DND-41 (cell line): ENCODE results near the gene YLPM1.

Source experiments
- ATAC-seq: fragments of 200-7000 bp; cut with Tn5 transposase; 3 replicates; pipeline ENCODE4 v1.9.1; 2021; ENCODE audit warnings: low read depth; ENCODE audit not compliant: insufficient read depth
- DNase-seq: peaks from one replicate; pipeline ENCODE4 v3.0.0-alpha.2; 2020
- H2AFZ ChIP-seq: 2 replicates; pipeline ENCODE4 v1.6.0; 2012; ENCODE audit warnings: low read depth, low read length
- H3K27ac ChIP-seq: 2 replicates; pipeline ENCODE4 v1.5.1; 2012; ENCODE audit warnings: low read length, inconsistent platforms
- H3K27me3 ChIP-seq: fragments of 200-600 bp; sonication (generic); 2 replicates; pipeline ENCODE4 v1.6.0; 2012; ENCODE audit warnings: low read length, mild to moderate bottlenecking, inconsistent platforms; ENCODE audit not compliant: insufficient read depth, poor library complexity
- H3K36me3 ChIP-seq: 2 replicates; pipeline ENCODE4 v1.5.1; 2012; ENCODE audit warnings: low read length, inconsistent platforms; ENCODE audit not compliant: insufficient read depth
- H3K4me1 ChIP-seq: 2 replicates; pipeline ENCODE4 v1.5.1; 2012; ENCODE audit warnings: mild to moderate bottlenecking, low read length; ENCODE audit not compliant: insufficient read depth
- H3K4me2 ChIP-seq: 2 replicates; pipeline ENCODE4 v1.6.0; 2012; ENCODE audit warnings: mild to moderate bottlenecking, moderate library complexity, low read length, inconsistent platforms; ENCODE audit not compliant: insufficient read depth
- H3K4me3 ChIP-seq, 2 experiments: fragments of 200-600 bp in 1 of 2; shearing (Covaris generic) in 1 of 2; 2 replicates each; pipeline ENCODE4 v1.5.1; 2012 to 2016; ENCODE audit warnings: inconsistent platforms in 2 of 2, low read length in 2 of 2, mild to moderate bottlenecking in 2 of 2, low read depth in 1 of 2, moderate library complexity in 1 of 2
- H3K79me2 ChIP-seq: 2 replicates; pipeline ENCODE4 v1.6.0; 2012; ENCODE audit warnings: low read length, inconsistent platforms; ENCODE audit not compliant: insufficient read depth
- H3K9ac ChIP-seq: 2 replicates; pipeline ENCODE4 v1.6.0; 2012; ENCODE audit warnings: low read depth, mild to moderate bottlenecking, inconsistent platforms, low read length, moderate library complexity
- H3K9me3 ChIP-seq: 2 replicates; pipeline ENCODE4 v1.5.1; 2012; ENCODE audit warnings: low read length, moderate library complexity, mild to moderate bottlenecking, inconsistent platforms; ENCODE audit not compliant: insufficient read depth, severe bottlenecking
- H4K20me1 ChIP-seq: 2 replicates; pipeline ENCODE4 v1.6.0; 2012; ENCODE audit warnings: low read length; ENCODE audit not compliant: insufficient read depth
- EZH2 ChIP-seq: IDR thresholded peaks from 3 replicates; pipeline ENCODE4 v1.6.1; 2012; ENCODE audit warnings: borderline replicate concordance, low read depth, mild to moderate bottlenecking, moderate library complexity, low read length, inconsistent platforms; ENCODE audit not compliant: severe bottlenecking
- TF ChIP-seq, protein P1 (sequence below): IDR thresholded peaks from 2 replicates; pipeline ENCODE4 v1.5.1; 2012; ENCODE audit warnings: borderline replicate concordance, low read length, moderate library complexity, mild to moderate bottlenecking; ENCODE audit not compliant: poor library complexity, severe bottlenecking; ENCODE audit errors: extremely low read depth

YLPM1 gene

DNA sequence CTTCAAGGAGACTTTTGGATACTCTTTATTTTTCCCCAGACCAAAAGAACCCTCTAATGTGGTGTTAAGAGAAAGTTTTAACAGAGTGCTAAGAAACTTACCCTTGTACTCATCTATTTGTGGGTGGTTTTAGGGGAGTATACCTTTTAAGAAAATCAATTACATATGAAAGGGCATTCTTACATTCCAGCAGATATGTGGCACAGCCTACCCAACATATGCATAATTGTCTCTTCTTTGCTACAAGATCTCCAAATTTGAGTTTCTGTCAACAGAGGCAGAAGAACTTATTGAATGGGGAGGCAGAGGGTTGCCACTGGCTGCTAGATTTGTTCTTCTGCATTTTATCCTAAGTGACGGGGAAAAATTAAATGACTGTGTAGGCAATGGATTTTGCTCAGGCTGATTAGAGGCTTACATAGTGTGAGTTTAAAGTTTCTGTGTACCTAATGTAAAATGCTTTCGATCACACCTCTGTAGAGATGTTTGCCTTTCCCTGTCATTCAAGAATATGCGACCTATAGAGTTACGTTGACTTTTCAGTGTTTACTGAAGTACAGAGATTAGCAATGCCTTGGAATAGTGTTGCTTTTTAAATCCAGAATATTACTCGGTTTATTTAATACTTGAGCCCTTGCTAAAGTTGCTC, 58.3 kb downstream of the YLPM1 start:
- peaks cover 89% of the 10 kb centered on the region for H3K36me3 ChIP-seq
- H2AFZ ChIP-seq: no peak overlapping the region
- no peak overlapping the region for H3K4me2 ChIP-seq
- no peak overlapping the region for H3K4me3 ChIP-seq
- H3K27ac ChIP-seq: no peak overlapping the region
- peaks cover 6% of the 10 kb centered on the region; the same call in 1 of the 2 replicates for H3K79me2 ChIP-seq
- TF ChIP-seq EZH2: no peak
- TF ChIP-seq, protein P1, sequence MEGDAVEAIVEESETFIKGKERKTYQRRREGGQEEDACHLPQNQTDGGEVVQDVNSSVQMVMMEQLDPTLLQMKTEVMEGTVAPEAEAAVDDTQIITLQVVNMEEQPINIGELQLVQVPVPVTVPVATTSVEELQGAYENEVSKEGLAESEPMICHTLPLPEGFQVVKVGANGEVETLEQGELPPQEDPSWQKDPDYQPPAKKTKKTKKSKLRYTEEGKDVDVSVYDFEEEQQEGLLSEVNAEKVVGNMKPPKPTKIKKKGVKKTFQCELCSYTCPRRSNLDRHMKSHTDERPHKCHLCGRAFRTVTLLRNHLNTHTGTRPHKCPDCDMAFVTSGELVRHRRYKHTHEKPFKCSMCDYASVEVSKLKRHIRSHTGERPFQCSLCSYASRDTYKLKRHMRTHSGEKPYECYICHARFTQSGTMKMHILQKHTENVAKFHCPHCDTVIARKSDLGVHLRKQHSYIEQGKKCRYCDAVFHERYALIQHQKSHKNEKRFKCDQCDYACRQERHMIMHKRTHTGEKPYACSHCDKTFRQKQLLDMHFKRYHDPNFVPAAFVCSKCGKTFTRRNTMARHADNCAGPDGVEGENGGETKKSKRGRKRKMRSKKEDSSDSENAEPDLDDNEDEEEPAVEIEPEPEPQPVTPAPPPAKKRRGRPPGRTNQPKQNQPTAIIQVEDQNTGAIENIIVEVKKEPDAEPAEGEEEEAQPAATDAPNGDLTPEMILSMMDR: no peak
- ATAC-seq: no peak
- no peak for DNase-seq
- no peaks in the 10 kb centered on the region for H3K4me1 ChIP-seq
- H3K27me3 ChIP-seq: no peaks in the 10 kb centered on the region
- no peak overlapping the region for H3K9ac ChIP-seq
- H3K9me3 ChIP-seq: no peaks in the 10 kb centered on the region
- 0 out of 2 replicates have a peak, but pooled peaks cover 4% of the 10 kb centered on the region for H4K20me1 ChIP-seq

DNA sequence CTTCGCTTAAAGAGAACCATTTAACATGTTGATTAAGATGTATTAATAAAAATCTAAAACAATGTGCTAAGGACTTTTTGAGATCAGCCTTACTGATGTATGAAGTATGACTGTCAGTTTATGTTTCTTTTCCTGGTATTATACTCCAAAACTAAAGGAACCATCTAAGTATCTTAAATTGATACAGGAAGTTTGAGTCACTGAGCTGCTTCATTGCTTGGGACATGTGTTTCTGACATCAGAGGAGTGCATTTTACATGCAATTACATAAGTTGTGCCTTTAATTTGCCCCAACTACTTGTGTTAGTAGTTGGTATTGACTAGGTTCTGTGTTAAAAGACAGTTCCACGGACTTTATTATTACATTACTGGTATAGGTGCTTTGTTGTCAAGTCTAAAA, 61.9 kb downstream of the YLPM1 start:
- Histone ChIP-seq H3K9me3 (no peaks in the 10 kb centered on the region), H3K27me3 (no peaks in the 10 kb centered on the region), H3K27ac (no peak overlapping the region), H3K4me3 (no peak overlapping the region), H3K9ac (no peak overlapping the region), H2AFZ (no peak overlapping the region), H3K79me2 (peaks cover 9% of the 10 kb centered on the region; the same call in 1 of the 2 replicates), H3K4me1 (no peaks in the 10 kb centered on the region), H3K4me2 (no peak overlapping the region), H4K20me1 (0 out of 2 replicates have a peak, but pooled peaks cover 4% of the 10 kb centered on the region), H3K36me3 (peaks cover 87% of the 10 kb centered on the region)
- DNase-seq (no peak), ATAC-seq (no peak)
- TF ChIP-seq, protein P1: no peak
- TF ChIP-seq EZH2: no peak

DNA sequence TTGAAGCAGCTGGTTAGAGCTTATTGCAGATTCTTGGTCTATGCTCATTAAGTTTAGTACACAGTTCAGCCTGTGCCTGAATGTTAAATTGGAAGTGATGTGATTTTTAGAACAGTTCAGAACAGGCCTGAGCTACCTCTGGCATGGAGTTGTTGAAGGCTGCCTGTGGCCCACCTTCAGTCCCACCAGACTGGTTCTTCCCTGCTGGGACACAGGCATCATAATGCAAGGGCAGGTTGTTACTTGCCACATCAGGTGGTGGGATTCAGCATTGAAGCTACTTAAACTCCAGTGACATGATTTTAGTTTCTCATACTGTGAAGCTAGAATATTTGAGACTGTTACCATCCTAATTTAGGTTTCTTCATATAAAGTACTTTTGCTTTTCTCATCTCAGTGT, 63.5 kb downstream of the YLPM1 start:
- no peak overlapping the region for H3K4me3 ChIP-seq
- no peak overlapping the region for H3K9ac ChIP-seq
- H3K27me3 ChIP-seq: no peaks in the 10 kb centered on the region
- no peak overlapping the region for H2AFZ ChIP-seq
- 0 out of 2 replicates have a peak, but pooled peaks cover 4% of the 10 kb centered on the region for H4K20me1 ChIP-seq
- ATAC-seq (no peak), DNase-seq (no peak)
- no peak for TF ChIP-seq EZH2
- TF ChIP-seq, protein P1: no peak
- H3K27ac ChIP-seq: no peak overlapping the region
- H3K9me3 ChIP-seq: no peaks in the 10 kb centered on the region
- H3K79me2 ChIP-seq: peaks cover 5% of the 10 kb centered on the region; the same call in 1 of the 2 replicates
- H3K4me1 ChIP-seq: no peaks in the 10 kb centered on the region
- peaks cover 87% of the 10 kb centered on the region for H3K36me3 ChIP-seq
- H3K4me2 ChIP-seq: no peak overlapping the region
